Activated CD4-positive, alpha-beta T cell treated with anti-CD3 and anti-CD28 coated beads, Interleukin-2, amount 50 U/mL, for 16 hours (primary cell): ENCODE results near the gene TMEM170B.
"Not testable (repeated sequence)": the region's sequence is repeated elsewhere in the genome, so short reads cannot be mapped to it uniquely, and the experiment has no call there.

ENCODE experiments used
- DNase-seq: peaks from one replicate; pipeline ENCODE4 v3.0.0-alpha.2; 2020

The TMEM170B gene

DNA sequence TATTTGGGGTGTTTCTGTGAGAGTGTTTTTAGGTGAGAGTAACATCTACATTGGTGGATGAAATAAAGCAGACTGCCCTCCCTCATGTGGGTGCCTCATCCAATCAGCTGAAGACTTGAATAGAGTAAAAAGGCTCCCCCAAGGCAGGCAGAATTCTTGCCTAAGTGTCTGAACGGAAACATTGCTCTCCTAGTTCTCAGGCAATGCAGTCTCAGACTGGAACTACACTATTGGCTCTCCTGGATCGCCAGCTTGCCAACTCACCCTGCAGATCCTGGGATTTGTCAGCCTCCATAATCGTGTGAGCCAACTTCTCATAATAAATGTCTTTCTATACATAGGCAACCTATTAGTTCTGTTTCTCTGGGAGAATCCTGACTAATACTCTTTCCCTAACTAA is 5.5 kb upstream of the TMEM170B start:
- DNase-seq: no peak

DNA sequence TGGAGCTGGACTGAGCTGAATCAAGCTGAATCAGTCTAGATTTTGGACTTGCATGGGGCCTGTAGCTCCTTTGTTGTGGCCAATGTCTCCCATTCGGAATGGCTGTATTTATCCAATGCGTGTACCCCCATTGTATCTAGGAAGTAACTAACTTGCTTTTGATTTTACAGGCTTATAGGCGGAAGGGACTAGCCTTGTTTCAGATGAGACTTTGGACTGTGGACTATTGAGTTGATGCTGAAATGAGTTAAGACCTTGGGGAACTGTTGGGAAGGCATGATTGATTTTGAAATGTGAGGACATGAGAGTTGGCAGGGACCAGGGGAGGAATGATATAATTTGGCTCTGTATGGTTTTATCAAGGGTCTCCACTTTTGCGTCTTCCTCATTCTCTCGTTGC is 3.0 kb upstream of the TMEM170B start:
- DNase-seq: no peak

DNA sequence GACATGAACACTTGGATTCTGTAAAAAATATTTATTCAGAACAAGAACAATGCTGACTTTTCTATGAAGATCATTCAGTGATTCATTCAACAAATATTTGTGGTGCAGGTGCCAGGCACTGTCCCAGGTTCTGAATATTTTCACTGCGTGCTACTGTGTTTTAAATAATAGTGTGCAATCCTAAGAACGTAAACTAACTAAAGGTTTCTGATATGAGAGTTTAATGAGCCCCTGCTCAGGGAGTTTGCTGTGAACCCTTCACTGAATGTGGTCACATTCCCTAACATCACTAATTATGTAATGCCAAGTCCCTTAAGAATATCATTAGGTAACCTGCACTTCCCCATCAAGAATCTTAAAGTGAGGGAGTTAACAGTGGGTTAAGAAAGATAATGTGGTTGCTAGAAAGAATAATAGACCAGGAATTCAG is 1.7 kb upstream of the TMEM170B start:
- no peak for DNase-seq

DNA sequence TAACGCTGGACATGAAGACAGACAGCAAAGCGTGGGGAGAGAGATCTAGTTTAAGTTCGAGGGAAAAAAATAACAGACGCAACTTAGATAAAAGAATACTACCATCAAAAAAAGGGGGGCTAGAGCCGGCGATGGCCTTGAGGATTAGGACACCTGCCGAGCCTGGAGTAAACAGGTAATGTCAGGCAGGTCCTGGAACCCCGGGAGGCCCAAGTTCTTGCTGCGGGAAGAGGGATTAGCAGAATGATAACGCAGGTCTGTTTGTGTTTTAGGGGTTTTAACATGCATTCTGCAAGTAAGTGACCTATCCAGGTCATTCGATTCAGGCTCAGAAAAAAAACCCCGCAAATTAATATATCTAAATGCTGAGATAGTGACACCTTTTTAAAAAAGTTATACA is 754 bp upstream of the TMEM170B start:
- no peak for DNase-seq

DNA sequence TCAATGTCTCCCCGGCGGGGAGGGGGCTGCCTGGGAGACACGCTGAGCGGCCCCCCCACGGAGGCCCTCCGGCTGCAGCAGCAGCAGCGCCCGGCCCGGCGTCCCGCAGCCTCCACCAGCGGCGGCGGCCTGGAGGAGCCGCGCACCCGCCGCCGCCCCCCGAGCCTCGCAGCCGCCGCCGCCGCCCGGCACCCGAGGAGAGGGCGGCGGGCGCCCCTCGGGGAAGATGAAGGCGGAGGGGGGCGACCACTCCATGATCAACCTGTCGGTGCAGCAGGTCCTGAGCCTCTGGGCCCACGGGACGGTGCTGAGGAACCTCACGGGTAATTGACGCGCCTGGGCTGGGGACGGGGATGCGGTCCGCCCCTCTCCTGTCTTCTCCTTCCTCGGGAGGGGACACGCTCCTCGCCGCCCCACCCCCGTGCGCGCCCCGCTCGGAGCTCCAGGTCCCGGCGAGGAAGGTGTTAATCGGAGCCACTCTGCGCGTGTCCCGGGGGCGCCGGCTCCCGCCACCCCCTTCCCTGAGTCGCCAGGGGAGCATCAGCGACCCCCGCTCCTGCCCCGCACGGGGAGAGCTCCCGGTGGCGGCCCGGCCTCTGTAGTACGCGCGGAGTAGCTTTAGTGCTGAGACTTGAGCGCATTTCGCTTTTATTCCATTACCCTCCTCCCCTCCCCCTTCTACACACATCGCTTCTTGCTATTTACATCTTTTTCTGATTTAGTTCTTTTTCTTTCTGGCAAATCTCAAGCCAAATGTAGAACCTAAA is 686 bp downstream of the TMEM170B start:
- DNase-seq: no peak

DNA sequence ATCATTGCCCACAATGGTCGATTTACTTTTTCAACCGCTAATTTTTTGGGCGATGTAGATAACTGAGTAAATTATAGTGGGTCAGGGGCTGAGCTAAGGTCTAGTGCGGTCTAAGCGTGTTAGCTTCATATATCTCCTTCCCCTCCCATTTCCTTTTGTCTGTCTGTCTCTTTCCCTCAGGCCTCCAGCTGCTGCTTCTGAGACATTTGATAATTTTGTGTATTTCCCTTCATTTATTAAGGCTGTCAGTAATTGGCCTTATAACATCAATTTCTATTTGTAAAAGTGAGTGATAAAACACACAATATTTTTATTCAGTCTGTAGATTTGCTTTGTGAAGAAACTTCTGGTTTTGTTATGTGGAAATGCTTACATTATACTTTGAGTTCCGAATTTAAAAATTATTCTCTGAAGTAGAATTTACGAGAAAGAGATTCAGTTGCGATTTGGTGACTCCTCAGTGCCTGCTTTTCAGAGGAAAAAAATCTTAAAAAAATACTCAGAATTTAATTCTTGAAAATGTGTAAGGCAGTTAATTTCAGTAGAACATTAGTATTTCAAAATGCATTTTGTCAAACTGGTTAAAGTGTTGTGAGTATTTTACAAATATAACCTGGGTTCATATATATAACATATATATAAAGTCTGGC is 1.4 kb downstream of the TMEM170B start:
- no peak for DNase-seq

DNA sequence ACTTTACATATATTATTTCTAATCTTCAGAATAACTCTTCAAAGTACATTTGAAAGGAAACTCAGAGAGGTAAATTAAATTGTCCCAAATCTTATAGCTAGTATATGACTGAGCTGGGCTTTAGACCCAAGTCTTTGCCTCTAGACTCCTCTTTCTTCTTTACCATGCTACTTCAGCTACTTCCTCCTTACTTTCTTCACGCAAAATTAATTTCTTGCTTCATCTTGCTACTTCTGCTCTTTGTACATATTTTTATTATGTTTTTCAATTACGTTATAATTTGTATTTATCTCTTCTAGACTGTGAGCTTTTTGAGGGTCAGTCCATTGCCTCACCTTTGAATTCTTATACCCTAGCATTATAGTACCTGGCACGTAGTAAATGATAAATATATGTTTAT is 5.3 kb downstream of the TMEM170B start:
- no peak for DNase-seq

DNA sequence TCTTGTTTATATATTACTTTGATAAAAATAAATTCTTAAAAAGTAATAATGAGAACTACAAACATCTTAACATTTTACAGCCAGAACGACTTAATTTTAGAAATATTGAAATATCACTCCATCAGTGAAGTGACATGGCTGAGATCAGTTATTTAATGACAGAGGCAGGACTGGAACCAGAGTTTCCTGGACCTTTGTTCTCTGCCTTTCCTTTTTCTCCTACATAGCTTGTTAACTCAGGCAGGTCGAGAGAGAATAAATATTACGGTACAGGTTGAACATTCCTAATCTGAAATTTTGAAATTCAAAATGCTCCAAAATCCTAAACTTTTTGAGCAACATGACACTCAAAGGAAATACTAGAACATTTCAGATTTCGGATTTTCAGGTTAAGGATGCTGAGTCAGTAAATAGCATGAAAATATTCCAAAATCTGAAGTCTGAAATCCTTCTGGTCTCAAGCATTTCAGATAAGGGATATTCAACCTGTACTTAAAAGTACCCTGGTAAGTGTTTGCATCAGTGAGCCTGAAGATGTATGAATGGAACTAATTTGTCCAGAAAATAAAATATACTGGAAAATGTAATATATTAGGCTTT is 6.5 kb downstream of the TMEM170B start:
- DNase-seq: no peak

DNA sequence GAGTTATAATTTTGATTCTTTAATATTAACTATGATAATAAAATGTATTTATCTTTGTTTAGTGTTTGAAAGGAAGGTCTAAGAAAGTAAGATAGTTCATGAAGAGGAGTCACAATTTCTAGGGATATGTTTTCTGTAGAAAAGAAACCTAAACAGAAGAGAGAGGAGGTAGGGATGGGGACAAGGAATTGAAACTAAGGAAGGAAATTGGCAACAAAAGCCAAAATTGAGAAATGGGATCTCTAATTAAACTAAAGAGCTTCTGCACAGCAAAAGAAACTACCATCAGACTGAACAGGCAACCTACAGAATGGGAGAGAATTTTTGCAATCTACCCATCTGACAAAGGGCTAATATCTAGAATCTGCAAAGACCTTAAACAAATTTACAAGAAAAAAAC is 10.3 kb downstream of the TMEM170B start:
- DNase-seq: not testable (repeated sequence)

DNA sequence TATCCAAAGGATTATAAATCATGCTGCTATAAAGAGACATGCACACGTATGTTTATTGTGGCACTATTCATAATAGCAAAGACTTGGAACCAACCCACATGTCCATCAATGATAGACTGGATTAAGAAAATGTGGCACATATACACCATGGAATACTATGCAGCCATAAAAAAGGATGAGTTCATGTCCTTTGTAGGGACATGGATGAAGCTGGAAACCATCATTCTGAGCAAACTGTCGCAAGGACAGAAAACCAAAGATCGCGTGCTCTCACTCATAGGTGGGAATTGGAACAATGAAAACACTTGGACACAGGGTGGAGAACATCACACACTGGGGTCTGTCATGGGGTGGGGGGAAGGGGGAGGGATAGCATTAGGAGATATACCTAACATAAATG is 11.0 kb downstream of the TMEM170B start:
- not testable (repeated sequence) for DNase-seq

DNA sequence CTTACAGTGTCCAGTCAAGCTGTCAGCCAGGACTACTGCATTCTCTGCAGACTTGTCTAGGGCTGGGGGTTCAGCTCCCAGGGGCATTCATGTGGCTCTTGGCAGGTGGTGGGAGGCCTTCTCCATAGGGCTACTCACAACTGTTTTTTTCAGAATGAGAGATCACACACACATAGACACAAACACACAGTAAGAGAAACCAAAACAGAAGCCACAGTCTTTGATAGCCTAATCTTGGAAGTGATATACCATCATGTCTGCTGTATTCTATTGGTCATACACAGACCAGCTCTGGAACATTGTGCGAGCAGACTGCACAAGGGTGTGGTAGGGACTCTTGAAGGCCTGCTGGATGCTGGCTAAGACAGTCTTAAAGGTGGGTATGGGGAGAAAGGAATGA is 13.5 kb downstream of the TMEM170B start:
- no peak for DNase-seq

DNA sequence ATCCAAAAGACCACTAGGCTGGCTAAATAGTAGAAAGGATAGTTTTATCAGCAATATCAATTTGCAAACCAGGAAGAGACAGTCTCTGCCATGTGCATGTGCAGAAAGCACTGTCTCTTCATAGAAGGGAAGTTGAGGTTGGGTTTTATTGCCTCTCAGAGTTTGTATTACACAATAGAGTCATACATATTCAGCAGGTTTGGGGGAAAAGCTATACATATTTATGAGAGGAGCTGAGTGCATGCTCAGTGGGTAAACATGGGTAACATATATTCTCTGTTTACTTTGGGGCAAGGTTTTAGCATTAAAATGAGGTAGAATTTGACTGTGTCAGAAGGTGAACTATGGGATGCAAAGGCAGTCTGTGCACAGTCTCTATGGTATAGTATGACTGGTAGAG is 14.9 kb downstream of the TMEM170B start:
- no peak for DNase-seq

DNA sequence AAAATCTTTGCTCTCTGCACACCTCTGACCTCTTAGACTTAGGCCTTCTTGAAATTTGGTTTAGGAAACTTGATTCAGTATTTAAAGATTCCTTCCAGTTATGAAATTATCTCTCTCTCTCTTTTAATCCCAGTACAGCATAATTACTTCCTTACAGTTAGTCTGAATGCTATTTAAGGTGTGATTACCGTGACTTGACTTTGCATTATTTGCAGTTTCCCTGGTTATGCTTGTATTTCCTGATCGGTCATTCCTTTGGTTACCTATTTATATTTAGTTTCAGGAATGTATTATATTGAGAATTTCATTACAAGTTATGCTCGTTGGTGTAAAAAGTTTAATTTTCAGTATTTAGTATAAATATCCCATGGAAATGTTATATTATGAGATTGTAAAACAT is 16.3 kb downstream of the TMEM170B start:
- DNase-seq: no peak

DNA sequence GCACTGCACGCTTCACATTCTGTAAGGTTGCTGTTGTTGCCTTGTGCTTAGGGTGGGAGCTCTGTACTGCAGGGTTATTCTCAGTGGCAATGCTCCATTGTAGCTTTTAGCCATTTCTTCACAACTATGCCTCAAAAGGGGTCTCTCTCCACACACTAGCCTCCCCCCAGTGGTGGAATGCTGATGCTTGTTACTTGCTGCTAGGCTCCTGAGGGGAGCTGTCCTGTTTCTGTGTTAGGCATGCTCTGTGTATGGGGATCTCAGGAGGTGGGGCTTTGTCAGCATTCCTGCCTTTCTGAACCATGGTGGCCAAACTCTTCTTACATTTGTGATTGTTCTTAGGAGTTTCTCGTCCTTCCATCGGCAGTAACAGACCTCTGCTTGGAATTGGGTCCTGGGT is 18.8 kb downstream of the TMEM170B start:
- DNase-seq: no peak

DNA sequence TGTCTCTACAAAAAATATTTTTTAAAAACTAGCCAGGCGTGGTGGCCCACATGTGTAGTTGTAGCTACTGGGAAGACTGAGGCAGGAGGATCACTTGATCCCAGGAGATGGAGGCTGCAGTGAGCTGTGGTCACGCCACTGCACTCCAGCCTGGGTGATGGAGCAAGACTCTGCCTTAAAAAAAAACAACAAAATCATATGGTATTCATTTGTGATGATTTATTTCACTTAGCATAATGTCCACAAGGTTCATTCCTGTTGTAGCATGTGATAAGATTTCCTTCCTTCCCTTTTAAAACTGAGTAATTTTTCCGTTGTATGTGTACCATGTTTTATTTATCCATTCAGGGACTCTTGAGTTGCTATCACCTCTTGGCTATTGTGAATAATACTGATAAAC is 26.2 kb downstream of the TMEM170B start:
- no peak for DNase-seq

DNA sequence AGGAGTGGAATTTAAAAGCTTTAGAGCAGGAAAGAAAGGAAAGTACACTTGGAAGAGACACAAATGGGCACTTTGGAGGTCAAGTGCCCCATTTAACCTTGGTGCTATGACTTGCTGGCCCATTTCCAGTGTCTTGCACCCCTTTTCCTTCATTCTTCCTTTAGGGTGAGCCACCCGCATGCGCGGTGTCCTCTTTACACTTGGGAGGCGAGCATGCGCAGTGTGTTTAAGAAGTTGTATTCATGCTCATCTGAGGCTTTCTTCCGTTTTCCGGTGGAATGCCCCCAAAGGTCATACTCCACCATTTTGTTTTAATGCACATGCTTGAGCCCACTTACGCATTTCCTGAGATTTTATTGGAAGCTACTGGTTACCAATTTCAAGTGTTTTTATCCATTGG is 29.1 kb downstream of the TMEM170B start:
- DNase-seq: no peak

DNA sequence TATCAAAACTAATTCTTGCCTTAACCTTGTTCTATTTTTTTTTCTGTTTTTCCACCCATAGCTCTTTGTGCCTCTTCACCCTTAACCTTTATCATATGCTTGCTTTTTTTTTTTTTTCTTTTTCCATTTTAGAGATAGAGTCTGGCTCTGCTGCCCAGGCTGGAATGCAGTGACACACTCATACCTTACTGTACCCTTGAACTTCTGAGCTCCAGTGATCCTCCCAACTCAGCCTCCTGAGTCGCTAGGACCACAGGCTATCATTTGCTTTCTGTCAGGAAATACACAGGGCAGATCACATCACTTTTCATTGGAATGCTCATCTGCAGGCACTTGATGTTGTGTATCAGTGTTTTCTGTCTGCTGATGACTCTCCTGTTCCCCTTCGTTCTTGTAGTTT is 33.5 kb downstream of the TMEM170B start:
- DNase-seq: no peak

DNA sequence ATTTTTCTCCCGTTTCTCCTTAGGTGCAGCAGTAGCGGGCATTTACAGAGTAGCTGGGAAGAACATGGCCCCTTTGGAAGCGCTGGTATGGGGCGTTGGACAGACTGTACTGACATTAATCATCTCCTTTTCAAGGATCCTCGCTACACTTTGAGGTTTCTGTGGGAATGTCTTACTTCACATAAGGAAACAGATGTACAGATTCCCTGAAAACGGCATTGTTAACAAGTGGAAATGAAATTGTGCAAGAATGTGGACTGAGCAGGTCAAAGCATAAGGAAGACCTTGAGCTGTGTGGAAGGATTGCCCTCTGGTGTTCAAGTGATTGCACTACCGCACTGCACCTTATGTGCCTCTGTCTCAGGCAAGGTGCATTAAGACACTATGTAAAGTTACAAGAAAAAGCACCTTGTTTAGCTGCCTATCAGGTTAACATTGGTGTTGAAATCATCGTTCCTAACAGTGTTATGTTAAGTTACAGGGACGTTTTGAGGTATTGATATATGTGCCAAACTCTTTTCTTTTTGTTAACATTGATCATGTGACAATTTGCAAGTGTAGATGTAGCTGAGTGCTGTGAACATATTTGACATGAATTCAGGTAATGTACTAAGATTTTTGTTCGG is 38.0 kb downstream of the TMEM170B start:
- DNase-seq: peak; percentile 66

DNA sequence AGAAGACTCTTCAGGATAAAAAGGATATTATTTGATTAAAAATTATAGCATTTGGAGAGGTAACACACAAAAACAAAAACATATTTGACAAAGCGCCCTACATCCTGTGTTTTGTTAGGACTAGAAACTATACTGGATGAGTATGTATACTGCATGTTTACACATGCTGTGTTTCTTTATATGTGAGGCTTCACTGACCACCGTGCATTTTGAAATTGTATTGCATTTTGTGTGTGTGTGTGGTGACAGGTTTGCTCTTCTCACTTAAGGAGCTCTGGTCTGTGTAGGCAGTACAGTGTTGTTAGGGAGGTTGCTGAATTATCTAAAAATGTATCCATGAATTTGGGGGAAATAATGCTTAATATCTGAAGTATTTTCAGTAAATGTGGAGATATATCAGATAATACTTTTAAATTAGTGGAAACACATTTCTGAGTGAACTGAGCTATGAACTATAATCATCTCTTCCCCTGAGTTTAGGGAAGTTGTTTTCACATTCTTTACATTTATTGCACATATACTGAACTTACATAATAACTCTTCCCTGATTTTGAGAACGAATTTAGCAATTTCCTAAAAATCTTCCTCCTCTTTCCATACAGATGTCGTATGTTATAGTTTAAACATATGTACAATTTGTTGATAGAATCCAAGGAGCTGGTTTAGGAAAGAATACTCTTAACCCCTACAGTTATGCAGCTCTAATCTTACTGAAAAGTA is 43.3 kb downstream of the TMEM170B start:
- no peak for DNase-seq

DNA sequence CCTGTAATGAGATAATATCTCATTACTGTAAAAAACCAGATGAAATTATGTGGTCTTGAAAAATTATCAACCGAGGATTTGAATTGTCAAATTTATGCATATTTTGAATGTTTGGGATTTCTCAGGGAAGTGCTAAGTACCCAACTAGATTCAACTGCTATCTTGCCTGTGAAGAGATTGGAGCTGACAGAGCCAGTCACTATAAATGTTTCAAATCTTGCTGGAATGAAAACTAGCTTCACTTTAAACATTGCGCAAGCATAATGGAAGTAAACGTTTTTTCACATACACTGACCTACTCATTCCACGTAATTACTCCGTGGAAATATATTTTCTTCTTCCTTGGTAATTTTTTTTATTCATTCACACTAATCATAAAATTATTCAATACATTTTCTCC is 46.7 kb downstream of the TMEM170B start:
- DNase-seq: no peak

DNA sequence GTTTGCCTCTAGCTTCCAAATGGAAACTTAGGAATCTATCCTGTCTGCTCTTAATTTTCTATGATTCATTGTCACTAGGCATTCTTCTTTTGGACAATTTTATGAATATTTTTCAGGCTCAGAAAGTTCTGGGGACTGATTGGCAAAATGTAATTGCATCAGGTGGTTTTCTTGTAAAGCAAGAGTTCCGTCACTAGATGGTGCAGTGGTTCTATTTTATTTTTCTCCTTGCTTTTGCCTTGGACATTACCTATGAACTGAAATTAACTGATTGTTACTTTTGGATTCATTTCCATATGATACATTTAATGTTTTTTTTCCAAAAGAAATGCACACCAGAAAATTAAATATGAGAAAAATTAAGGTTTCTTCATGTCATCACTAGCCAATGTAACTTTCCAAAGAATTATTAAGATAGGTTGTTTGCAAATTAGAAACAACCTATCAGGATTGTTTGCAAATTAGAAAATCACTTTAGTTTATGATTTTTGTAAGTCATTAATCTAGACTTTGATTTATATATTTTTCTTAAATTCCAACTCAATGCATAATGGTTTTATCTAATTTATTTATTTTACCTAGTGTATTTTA is 48.0 kb downstream of the TMEM170B start:
- peak; percentile 32 for DNase-seq

DNA sequence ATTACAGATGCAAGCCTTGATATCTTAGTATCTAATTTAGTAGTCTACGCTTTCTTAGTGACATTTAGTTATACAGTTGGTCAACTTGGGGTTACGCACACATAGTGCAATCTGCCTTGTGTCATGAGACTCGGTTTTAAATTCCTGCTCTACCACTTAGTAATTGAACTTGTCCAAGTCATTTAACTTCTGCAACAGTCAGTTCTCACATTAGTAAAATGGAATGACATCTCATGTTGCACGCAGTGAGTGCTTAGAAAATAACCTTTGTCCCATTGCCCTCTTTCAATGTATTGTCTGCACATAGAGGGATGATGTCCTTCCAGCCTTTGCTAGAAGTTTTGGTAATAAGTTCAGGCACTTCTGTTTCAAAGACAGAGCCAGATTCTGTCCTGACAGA is 48.6 kb downstream of the TMEM170B start:
- no peak for DNase-seq

DNA sequence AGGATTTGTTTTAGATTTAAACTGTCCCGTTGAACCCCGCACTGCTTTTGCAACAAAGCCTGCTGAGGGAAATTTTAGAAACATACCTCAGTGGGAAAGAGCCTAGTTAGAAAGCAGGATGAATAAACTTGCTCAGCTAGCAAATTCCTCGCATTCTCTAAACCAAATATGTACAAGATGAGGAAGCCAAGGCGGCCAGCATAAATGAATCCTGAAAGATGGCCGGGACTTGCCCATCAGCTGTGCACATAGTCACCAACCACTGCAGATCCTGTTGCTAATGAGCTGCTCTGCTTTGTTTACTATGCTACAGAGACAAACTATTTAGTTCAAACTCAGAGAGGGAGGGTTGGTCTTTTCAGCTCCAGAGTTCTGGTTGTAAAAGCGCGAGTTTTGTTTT is 49.0 kb downstream of the TMEM170B start:
- DNase-seq: no peak
